Lung (tissue), 12 donors: ENCODE data around the gene MGAT4C. TPM values are rescaled to one million over a fixed set of nuclear protein-coding genes. Genes with fewer than 3 reads are reported as not detected.

ENCODE experiments used
- ATAC-seq: fragments of 200-7000 bp; cut with Tn5 transposase; one replicate; pipeline ENCODE4 v1.9.1; 2020; ENCODE audit warnings: moderate number of reproducible peaks; ENCODE audit not compliant: insufficient read depth, low FRiP score
- DNase-seq, 3 donors: peaks; one replicate each; pipeline ENCODE4 v3.0.0-alpha.2; 2013 to 2017
- H3K27ac ChIP-seq, 2 donors: one replicate each; pipeline ENCODE4 v1.5.1; 2013; ENCODE audit warnings: mild to moderate bottlenecking in 2 of 2, moderate library complexity in 2 of 2, control low read depth in 1 of 2, inconsistent platforms in 1 of 2, low read depth in 1 of 2, low read length in 1 of 2
- H3K27me3 ChIP-seq, 3 donors: one replicate each; pipeline ENCODE4 v1.5.1; 2013; ENCODE audit warnings: low read length in 2 of 3; ENCODE audit not compliant: control insufficient read depth in 3 of 3, insufficient read depth in 3 of 3
- H3K36me3 ChIP-seq, 4 donors: one replicate each; pipeline ENCODE4 v1.5.1; 2013; ENCODE audit warnings: low read length in 4 of 4, mild to moderate bottlenecking in 1 of 4, moderate library complexity in 1 of 4; ENCODE audit not compliant: control insufficient read depth in 4 of 4, insufficient read depth in 4 of 4
- H3K4me1 ChIP-seq, 5 donors: one replicate each; pipeline ENCODE4 v1.5.1; 2013; ENCODE audit warnings: low read length in 5 of 5, mild to moderate bottlenecking in 2 of 5, moderate library complexity in 1 of 5; ENCODE audit not compliant: control insufficient read depth in 5 of 5, insufficient read depth in 5 of 5
- H3K4me3 ChIP-seq: one replicate; pipeline ENCODE4 v1.5.1; 2013; ENCODE audit warnings: mild to moderate bottlenecking, control low read depth, moderate library complexity
- H3K9ac ChIP-seq, 2 donors: one replicate each; pipeline ENCODE4 v1.5.1; 2013; ENCODE audit warnings: low read length in 2 of 2, control low read depth in 1 of 2; ENCODE audit not compliant: insufficient read depth in 1 of 2
- H3K9me3 ChIP-seq, 4 donors: one replicate each; pipeline ENCODE4 v1.5.1; 2013; ENCODE audit warnings: low read length in 3 of 4, mild to moderate bottlenecking in 1 of 4, moderate library complexity in 1 of 4; ENCODE audit not compliant: control insufficient read depth in 4 of 4, insufficient read depth in 3 of 4
- CTCF ChIP-seq: IDR thresholded peaks from 2 replicates; pipeline ENCODE4 v1.5.1; 2012; ENCODE audit warnings: mild to moderate bottlenecking; ENCODE audit errors: control extremely low read depth, extremely low read depth
- WGBS, 2 donors: extraction: QIAGEN DNeasy Blood & Tissue Kit; methylation state at CpG; one replicate each; pipeline ENCODE4 v1.1.7; 2013; 5-methylcytosine and 5-hydroxymethylcytosine counted together
- polyA plus RNA-seq, 2 donors: library from polyadenylated mRNA; stranded (reverse); fragments of 200-250 nt; gene quantifications; one replicate each; pipeline ENCODE4 v1.2.1, GENCODE V29; 2013
- total RNA-seq, 2 donors: library from RNA; depleted of rRNA in 1 of 2; stranded (reverse); fragments of >200 nt in 1 of 2; gene quantifications; one replicate each; pipeline ENCODE4 v1.2.1, GENCODE V29; 2014 to 2021
- donor health status: control.
- donor health status: control.
- donor health status: Bipolar disorder and iron deficiency.
- donor health status: healthy.
- donor health status: DM: yes; HTN: yes; CAD: no.

The MGAT4C gene
- total and polyA plus RNA-seq, 4 donors: 0.01 to 4.1 (median 0.62) TPM

DNA sequence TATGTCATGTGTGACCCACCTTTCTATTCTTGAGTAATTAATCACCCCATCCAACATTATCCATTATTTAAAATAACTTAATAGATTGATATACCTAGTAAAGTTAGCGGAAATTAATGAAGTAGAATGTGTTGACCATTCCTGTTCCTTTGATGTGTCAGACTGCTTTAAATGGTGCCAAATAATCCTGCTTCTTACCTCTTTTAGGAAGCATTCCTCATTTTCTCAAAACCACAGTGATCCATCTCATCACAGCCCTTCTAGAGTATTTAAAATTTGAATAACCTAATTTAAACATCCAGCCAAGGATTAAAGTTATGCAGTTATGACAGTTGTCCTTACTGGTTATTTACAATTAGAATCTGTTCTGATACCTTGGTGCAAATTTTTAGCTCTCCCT, 6.9 kb downstream of the MGAT4C start:
- no peak for TF ChIP-seq CTCF
- Histone ChIP-seq H3K9me3 (no peaks in the 10 kb centered on the region), H3K27ac (no peak overlapping the region), H3K4me3 (no peak overlapping the region), H3K9ac (no peak overlapping the region), H3K4me1 (peaks cover 0 to 2% (median 0%) of the 10 kb centered on the region in 5 donors), H3K27me3 (no peaks in the 10 kb centered on the region), H3K36me3 (no peaks in the 10 kb centered on the region)
- 90 to 91% methylated on average over 1 of the region's 1 CpG for WGBS, 2 donors
- DNase-seq (no peak), ATAC-seq (no peak)

- no peak overlapping the region for H3K4me3 ChIP-seq
- no peak for TF ChIP-seq CTCF
- H3K27me3 ChIP-seq: no peaks in the 10 kb centered on the region
- peaks cover 0 to 2% (median 0%) of the 10 kb centered on the region in 5 donors for H3K4me1 ChIP-seq
- no peaks in the 10 kb centered on the region for H3K36me3 ChIP-seq
- no peak overlapping the region for H3K27ac ChIP-seq
- H3K9me3 ChIP-seq: no peaks in the 10 kb centered on the region
- DNase-seq (no peak), ATAC-seq (no peak)
- H3K9ac ChIP-seq: no peak overlapping the region
Measured at GRCh38 chr12:86247871-86248270, 8.3 kb downstream of the MGAT4C start.

GRCh38 chr12:86241600-86241999, 14.6 kb downstream of the MGAT4C start:
- ATAC-seq: no peak
- H3K27ac ChIP-seq: no peak overlapping the region
- no peak for TF ChIP-seq CTCF
- no peaks in the 10 kb centered on the region for H3K4me1 ChIP-seq
- WGBS, 2 donors: 88 to 92% methylated on average over 2 of the region's 2 CpGs
- H3K36me3 ChIP-seq: no peaks in the 10 kb centered on the region
- H3K4me3 ChIP-seq: no peak overlapping the region
- DNase-seq: peak in 1 of 3 donors; percentile 21
- H3K9ac ChIP-seq: no peak overlapping the region
- H3K27me3 ChIP-seq: no peaks in the 10 kb centered on the region
- H3K9me3 ChIP-seq: no peaks in the 10 kb centered on the region

- H3K27ac ChIP-seq: no peak overlapping the region
- H3K9ac ChIP-seq: no peak overlapping the region
- H3K36me3 ChIP-seq: no peaks in the 10 kb centered on the region
- TF ChIP-seq CTCF: no peak
- no peaks in the 10 kb centered on the region for H3K9me3 ChIP-seq
- DNase-seq: no peak
- 86 to 90% methylated on average over 2 of the region's 2 CpGs for WGBS, 2 donors
- no peak for ATAC-seq
- no peaks in the 10 kb centered on the region for H3K27me3 ChIP-seq
- no peaks in the 10 kb centered on the region for H3K4me1 ChIP-seq
- H3K4me3 ChIP-seq: no peak overlapping the region
Measured at GRCh38 chr12:86234316-86234855, 21.8 kb downstream of the MGAT4C start.
